Stomach (tissue), 9 donors: ENCODE measurements around the gene ABRACL. TPM values are rescaled to one million over a fixed set of nuclear protein-coding genes. Genes with fewer than 3 reads are reported as not detected.
"Not testable (repeated sequence)": the region's sequence is repeated elsewhere in the genome, so short reads cannot be mapped to it uniquely, and the experiment has no call there.

Experiments used
- DNase-seq, 2 donors: peaks; one replicate each; pipeline versions ENCODE4 v3.0.0 to v3.0.0-alpha.2; 2013 to 2019
- H3K27ac ChIP-seq, 5 donors: fragments of 200-600 bp in 4 of 5; sonication (generic) in 4 of 5; one replicate each; pipeline ENCODE4 v1.5.1; 2013 to 2019; ENCODE audit warnings: mild to moderate bottlenecking in 1 of 5, moderate library complexity in 1 of 5
- H3K27me3 ChIP-seq, 3 donors: fragments of 200-600 bp; sonication (generic); one replicate each; pipeline ENCODE4 v1.5.1; 2017 to 2019; ENCODE audit warnings: mixed run types in 1 of 3
- H3K36me3 ChIP-seq, 4 donors: fragments of 200-600 bp; sonication (generic); 1 replicate in 3 of 4; 2 replicates in 1 of 4; pipeline ENCODE4 v1.5.1; 2016 to 2019
- H3K4me1 ChIP-seq, 4 donors: fragments of 200-600 bp; sonication (generic); one replicate each; pipeline ENCODE4 v1.5.1; 2016 to 2019
- H3K4me3 ChIP-seq, 4 donors: fragments of 200-600 bp; sonication (generic) in 3 of 4; one replicate each; pipeline ENCODE4 v1.5.1; 2016 to 2019; ENCODE audit warnings: mild to moderate bottlenecking in 1 of 4
- H3K9me3 ChIP-seq, 4 donors: fragments of 200-600 bp; sonication (generic); one replicate each; pipeline ENCODE4 v1.5.1; 2016 to 2019
- CTCF ChIP-seq, 7 experiments: fragments of 450-650 bp in 4 of 7; fragments of 200-600 bp in 3 of 7; sonication (generic) in 3 of 7; IDR thresholded peaks; one replicate each; pipeline ENCODE4 v1.5.1; 2016 to 2019; ENCODE audit warnings: antibody characterized with exemption in 7 of 7, control low read depth in 2 of 7, mild to moderate bottlenecking in 1 of 7
- EP300 ChIP-seq: sonication (generic); formaldehyde crosslinking; IDR thresholded peaks from one replicate; pipeline ENCODE4 v1.6.1; 2017; ENCODE audit warnings: antibody characterized with exemption
- POLR2A ChIP-seq, 4 donors: fragments of 450-650 bp; IDR thresholded peaks; one replicate each; pipeline ENCODE4 v1.6.1; 2016; ENCODE audit warnings: antibody characterized with exemption in 4 of 4, control low read depth in 2 of 4, mild to moderate bottlenecking in 1 of 4, moderate library complexity in 1 of 4
- POLR2AphosphoS5 ChIP-seq, 3 donors: sonication (generic); formaldehyde crosslinking; IDR thresholded peaks; one replicate each; pipeline ENCODE4 v1.6.1; 2016; ENCODE audit warnings: antibody characterized with exemption in 3 of 3
- WGBS, 5 donors: extraction: QIAGEN DNeasy Blood & Tissue Kit in 3 of 5; methylation state at CpG; one replicate each; pipeline versions ENCODE4 v1.1.5 to v1.1.7; 2013 to 2018; 5-methylcytosine and 5-hydroxymethylcytosine counted together
- intact Hi-C: fragments of 100-400 bp; cut with DNase I; formaldehyde crosslinking; loops from one replicate; pipeline ENCODE4 v1.15.1; 2023; ENCODE audit warnings: low total_unique reads
- polyA plus RNA-seq, 3 donors: library from polyadenylated mRNA; stranded (reverse); fragments of 200-250 nt; gene quantifications; one replicate each; pipeline ENCODE4 v1.2.3, GENCODE V29; 2013
- total RNA-seq, 5 donors: library from RNA; depleted of rRNA; stranded (reverse); fragments of >200 nt; gene quantifications; one replicate each; pipeline versions ENCODE4 v1.1.0 to v1.2.3, GENCODE V29; 2014 to 2016
- donor health status: healthy with polysubstance abuse.
- donor health status: Bipolar disorder and iron deficiency.
- donor health status: healthy.

Gene ABRACL
- total and polyA plus RNA-seq, 8 donors = 16.2 to 99.9 (median 40.7) TPM; not detected in 2

GRCh38 chr6:138988469-138988834, 40.1 kb upstream of the ABRACL start:
- peak overlapping the region; percentile 85 to 92 (median 92) for H3K4me3 ChIP-seq
- WGBS, 5 donors = 3 to 8% (median 4%) methylated on average over 10 to 11 of the region's 11 CpGs
- no peaks in the 10 kb centered on the region for H3K27me3 ChIP-seq
- peaks cover 19 to 53% (median 46%) of the 10 kb centered on the region in 4 donors for H3K4me1 ChIP-seq
- intact Hi-C loops = loop anchor here (5.0 kb wide), 1 partner anchor 171 kb away; no protein-coding TSS in a partner anchor
- no peaks in the 10 kb centered on the region for H3K9me3 ChIP-seq
- DNase-seq = no peak
- peak overlapping the region; percentile 10 to 98 (median 92) for H3K27ac ChIP-seq
- H3K36me3 ChIP-seq = no peaks in the 10 kb centered on the region
- TF ChIP-seq CTCF (IDR thresholded peaks at IDR 0.05) = peak in 2 of 7 experiments; percentile 3 to 42
- TF ChIP-seq POLR2A (IDR thresholded peaks at IDR 0.05) = no peak

GRCh38 chr6:138989098-138989983, 39.2 kb upstream of the ABRACL start:
- no peaks in the 10 kb centered on the region for H3K9me3 ChIP-seq
- peak overlapping the region in 2 of 5 donors; percentile 95 to 98 for H3K27ac ChIP-seq
- intact Hi-C loops = loop anchor here (5.0 kb wide), 1 partner anchor 172 kb away; no protein-coding TSS in a partner anchor
- H3K4me3 ChIP-seq = no peak overlapping the region
- DNase-seq = no peak
- H3K4me1 ChIP-seq = peaks cover 16 to 44% (median 37%) of the 10 kb centered on the region in 4 donors
- TF ChIP-seq POLR2A (IDR thresholded peaks at IDR 0.05) (no peak), POLR2AphosphoS5 (IDR thresholded peaks at IDR 0.05) (no peak), EP300 (no peak), CTCF (IDR thresholded peaks at IDR 0.05) (no peak)
- H3K36me3 ChIP-seq = no peaks in the 10 kb centered on the region
- no peaks in the 10 kb centered on the region for H3K27me3 ChIP-seq
- 69 to 83% (median 77%) methylated on average over 5 of the region's 5 CpGs for WGBS, 5 donors

GRCh38 chr6:138991206-138991605, 37.3 kb upstream of the ABRACL start:
- H3K27ac ChIP-seq = no peak overlapping the region
- no peaks in the 10 kb centered on the region for H3K36me3 ChIP-seq
- intact Hi-C loops = no loop called here
- no peak overlapping the region for H3K4me3 ChIP-seq
- TF ChIP-seq POLR2AphosphoS5 (IDR thresholded peaks at IDR 0.05) (no peak), POLR2A (IDR thresholded peaks at IDR 0.05) (no peak), EP300 (no peak), CTCF (IDR thresholded peaks at IDR 0.05) (no peak)
- peaks cover 8 to 26% (median 20%) of the 10 kb centered on the region in 4 donors for H3K4me1 ChIP-seq
- no peaks in the 10 kb centered on the region for H3K27me3 ChIP-seq
- no peak for DNase-seq
- WGBS, 5 donors = 57 to 80% (median 63%) methylated on average over 5 of the region's 5 CpGs
- H3K9me3 ChIP-seq = no peaks in the 10 kb centered on the region

- H3K27me3 ChIP-seq, intact Hi-C loops, H3K4me3 ChIP-seq, DNase-seq, H3K9me3 ChIP-seq, H3K36me3 ChIP-seq, H3K27ac ChIP-seq: not testable (repeated sequence)
- 89 to 98% (median 91%) methylated on average over 5 of the region's 5 CpGs for WGBS, 5 donors
- H3K4me1 ChIP-seq = peaks cover 8 to 25% (median 12%) of the 10 kb centered on the region in 4 donors
Measured at GRCh38 chr6:138992965-138993364, 35.6 kb upstream of the ABRACL start.

GRCh38 chr6:138993410-138993809, 35.1 kb upstream of the ABRACL start:
- H3K4me1 ChIP-seq = peaks cover 6 to 22% (median 11%) of the 10 kb centered on the region in 4 donors
- WGBS, 5 donors = 78 to 100% (median 94%) methylated on average over 1 of the region's 1 CpG
- H3K9me3 ChIP-seq, intact Hi-C loops, H3K27ac ChIP-seq, H3K4me3 ChIP-seq, H3K27me3 ChIP-seq, DNase-seq, H3K36me3 ChIP-seq: not testable (repeated sequence)
